Effector memory CD4-positive, alpha-beta T cell (primary cell): Measurements from ENCODE around the gene CDH13.

Experiments
- DNase-seq, 3 donors: peaks; one replicate each; pipeline ENCODE4 v3.0.0-alpha.2; 2020
- H3K27ac ChIP-seq: 2 replicates; pipeline ENCODE4 v1.7.0; 2013; ENCODE audit warnings: mild to moderate bottlenecking, low read length, moderate library complexity; ENCODE audit not compliant: insufficient read depth, poor library complexity, severe bottlenecking
- H3K27me3 ChIP-seq: replicated peaks from 2 replicates; pipeline ENCODE4 v1.7.0; 2013; ENCODE audit warnings: mild to moderate bottlenecking, low read length; ENCODE audit not compliant: insufficient read depth, control insufficient read depth, poor library complexity, severe bottlenecking
- H3K36me3 ChIP-seq: 2 replicates; pipeline ENCODE4 v1.7.0; 2013; ENCODE audit warnings: mild to moderate bottlenecking, low read length, moderate library complexity; ENCODE audit not compliant: control insufficient read depth, insufficient read depth
- H3K4me1 ChIP-seq: 2 replicates; pipeline ENCODE4 v1.7.0; 2013; ENCODE audit warnings: low read length, mild to moderate bottlenecking; ENCODE audit not compliant: control insufficient read depth, insufficient read depth, poor library complexity, severe bottlenecking
- H3K4me3 ChIP-seq: 2 replicates; pipeline ENCODE4 v1.7.0; 2013; ENCODE audit warnings: low read length, low read depth, mild to moderate bottlenecking; ENCODE audit not compliant: insufficient read depth, poor library complexity, severe bottlenecking
- H3K9me3 ChIP-seq: 2 replicates; pipeline ENCODE4 v1.7.0; 2013; ENCODE audit warnings: mild to moderate bottlenecking, low read length, moderate library complexity; ENCODE audit not compliant: control insufficient read depth

CDH13 gene

GRCh38 chr16:83579027-83579426, 952.3 kb downstream of the CDH13 start:
- no peak overlapping the region for H3K4me3 ChIP-seq
- H3K27ac ChIP-seq: no peak overlapping the region
- no peaks in the 10 kb centered on the region for H3K27me3 ChIP-seq
- no peaks in the 10 kb centered on the region for H3K4me1 ChIP-seq
- no peaks in the 10 kb centered on the region for H3K9me3 ChIP-seq
- H3K36me3 ChIP-seq: no peaks in the 10 kb centered on the region
- no peak for DNase-seq

DNA sequence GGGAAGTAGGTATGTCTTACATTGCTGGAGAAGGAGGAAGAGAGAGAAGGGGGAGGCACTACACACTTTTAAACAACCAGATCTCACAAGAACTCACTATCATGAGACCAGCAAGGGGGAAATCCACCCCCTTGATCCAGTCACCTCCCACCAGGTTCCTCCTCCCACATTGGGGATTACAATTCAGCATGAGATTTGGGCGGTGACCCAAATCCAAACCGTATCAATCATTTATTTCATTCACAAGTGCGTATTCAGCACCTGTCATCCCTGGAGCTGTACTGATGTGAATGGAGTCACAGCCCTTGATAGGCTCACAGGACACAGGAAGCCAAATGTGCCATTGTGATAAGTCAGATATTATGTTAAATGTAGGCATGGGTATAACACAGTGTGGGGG, 952.7 kb downstream of the CDH13 start:
- Histone ChIP-seq H3K4me3 (no peak overlapping the region), H3K4me1 (no peaks in the 10 kb centered on the region), H3K27ac (no peak overlapping the region), H3K27me3 (no peaks in the 10 kb centered on the region), H3K9me3 (no peaks in the 10 kb centered on the region), H3K36me3 (no peaks in the 10 kb centered on the region)
- DNase-seq: no peak

- Histone ChIP-seq H3K4me3 (no peak overlapping the region), H3K36me3 (no peaks in the 10 kb centered on the region), H3K27me3 (no peaks in the 10 kb centered on the region), H3K4me1 (no peaks in the 10 kb centered on the region), H3K9me3 (no peaks in the 10 kb centered on the region), H3K27ac (no peak overlapping the region)
- DNase-seq: no peak
Measured at GRCh38 chr16:83581082-83581481, 954.3 kb downstream of the CDH13 start.

DNA sequence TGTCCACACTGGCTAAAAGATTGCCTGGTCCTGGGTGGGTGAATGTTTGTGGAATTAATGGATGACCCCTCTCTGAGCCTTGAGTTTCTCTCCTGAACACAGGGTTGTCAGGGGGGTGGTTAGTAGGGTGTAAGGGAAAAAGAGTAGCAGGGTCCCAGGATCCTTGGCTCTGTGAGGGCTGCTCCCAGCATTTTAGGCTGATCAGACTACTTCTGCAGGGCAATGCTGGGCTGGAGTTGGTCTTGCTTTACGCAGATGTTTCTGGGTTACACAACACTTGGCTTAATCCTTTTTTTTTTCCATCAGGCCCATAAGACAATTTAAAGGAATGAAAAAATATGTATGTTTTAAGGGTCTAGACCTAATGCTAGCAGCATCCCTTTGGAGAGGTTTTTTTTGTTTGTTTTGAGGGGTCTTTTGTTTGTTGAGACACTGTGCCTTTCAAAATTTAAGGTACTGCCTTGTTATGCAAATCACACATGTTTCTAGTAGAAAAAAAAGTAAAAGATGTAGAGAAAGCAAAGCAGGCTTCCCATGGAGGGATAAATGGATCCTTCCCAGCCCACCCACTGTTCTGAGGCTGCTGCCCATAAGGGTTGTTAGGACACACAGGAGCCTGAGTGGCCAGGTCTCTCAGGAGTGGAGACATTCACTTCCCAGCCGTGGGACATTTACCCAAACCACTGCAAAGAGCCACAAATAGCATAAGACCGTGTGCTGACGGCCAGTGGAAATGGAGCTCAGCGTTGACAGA, 955.4 kb downstream of the CDH13 start:
- no peaks in the 10 kb centered on the region for H3K9me3 ChIP-seq

GRCh38 chr16:83586036-83586435, 959.3 kb downstream of the CDH13 start:
- no peaks in the 10 kb centered on the region for H3K4me1 ChIP-seq
- H3K27ac ChIP-seq: no peak overlapping the region
- H3K27me3 ChIP-seq: no peaks in the 10 kb centered on the region
- H3K4me3 ChIP-seq: no peak overlapping the region
- no peak for DNase-seq
- H3K9me3 ChIP-seq: no peaks in the 10 kb centered on the region
- H3K36me3 ChIP-seq: no peaks in the 10 kb centered on the region

More for the DNA sequence above, 955.4 kb downstream of the CDH13 start:
- Histone ChIP-seq H3K27me3 (no peaks in the 10 kb centered on the region), H3K27ac (no peak overlapping the region), H3K4me1 (no peaks in the 10 kb centered on the region), H3K36me3 (no peaks in the 10 kb centered on the region), H3K4me3 (no peak overlapping the region)
- no peak for DNase-seq

- no peak overlapping the region for H3K4me3 ChIP-seq
- no peaks in the 10 kb centered on the region for H3K4me1 ChIP-seq
- no peak overlapping the region for H3K27ac ChIP-seq
- H3K27me3 ChIP-seq: no peaks in the 10 kb centered on the region
- no peaks in the 10 kb centered on the region for H3K36me3 ChIP-seq
- DNase-seq: no peak
- H3K9me3 ChIP-seq: no peaks in the 10 kb centered on the region
Measured at GRCh38 chr16:83586461-83587200, 959.9 kb downstream of the CDH13 start.

- no peak overlapping the region for H3K27ac ChIP-seq
- H3K36me3 ChIP-seq: no peaks in the 10 kb centered on the region
- H3K4me1 ChIP-seq: no peaks in the 10 kb centered on the region
- no peaks in the 10 kb centered on the region for H3K9me3 ChIP-seq
- DNase-seq: no peak
- no peaks in the 10 kb centered on the region for H3K27me3 ChIP-seq
- no peak overlapping the region for H3K4me3 ChIP-seq
Measured at GRCh38 chr16:83587201-83587600, 960.4 kb downstream of the CDH13 start.

DNA sequence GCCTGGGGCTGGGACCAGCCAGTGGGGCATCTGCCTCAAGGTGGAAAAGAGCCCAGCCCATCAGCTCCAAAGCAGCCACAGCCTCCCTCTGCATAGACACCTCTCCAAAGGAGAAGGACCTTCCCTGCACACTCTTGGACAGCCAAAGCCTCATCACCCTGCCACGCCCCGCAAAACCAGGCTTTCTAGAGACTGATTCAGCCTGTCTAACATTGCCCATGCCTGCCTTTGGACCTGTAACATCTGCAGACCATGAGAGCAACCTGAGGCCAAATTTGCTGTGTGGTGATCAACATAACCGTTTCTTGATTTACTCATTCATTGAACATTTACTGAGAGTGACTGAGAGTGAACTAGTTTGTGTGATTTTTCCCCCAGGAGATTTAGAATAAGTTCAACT, 961.3 kb downstream of the CDH13 start:
- H3K9me3 ChIP-seq: no peaks in the 10 kb centered on the region
- DNase-seq: no peak
- H3K27ac ChIP-seq: no peak overlapping the region

GRCh38 chr16:83589576-83589975, 962.8 kb downstream of the CDH13 start:
- no peak for DNase-seq
- Histone ChIP-seq H3K9me3 (no peaks in the 10 kb centered on the region), H3K27ac (no peak overlapping the region), H3K4me1 (no peaks in the 10 kb centered on the region), H3K27me3 (no peaks in the 10 kb centered on the region), H3K4me3 (no peak overlapping the region), H3K36me3 (no peaks in the 10 kb centered on the region)

More for the DNA sequence above, 961.3 kb downstream of the CDH13 start:
- no peaks in the 10 kb centered on the region for H3K4me1 ChIP-seq
- H3K36me3 ChIP-seq: no peaks in the 10 kb centered on the region
- no peaks in the 10 kb centered on the region for H3K27me3 ChIP-seq
- no peak overlapping the region for H3K4me3 ChIP-seq

DNA sequence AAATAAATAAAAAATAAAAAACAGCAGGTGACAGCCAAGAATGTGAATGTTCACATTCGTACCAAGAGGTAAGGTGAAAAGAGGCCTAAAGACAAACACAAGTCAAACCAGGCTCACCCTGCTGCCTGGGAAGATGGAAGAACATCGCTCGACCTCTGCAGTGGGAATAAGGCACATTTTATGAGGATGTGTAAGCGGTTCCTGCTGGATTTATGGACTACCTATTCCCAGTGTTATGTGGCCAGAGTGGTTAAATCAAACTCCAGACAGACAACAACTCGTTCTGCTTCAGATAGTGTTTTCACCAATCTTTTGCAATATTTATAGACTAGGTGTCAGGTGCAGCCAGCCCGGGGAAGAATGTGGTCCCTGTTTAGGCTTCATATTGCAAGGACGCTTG, 966.0 kb downstream of the CDH13 start:
- no peak for DNase-seq
- Histone ChIP-seq H3K4me1 (no peaks in the 10 kb centered on the region), H3K27ac (no peak overlapping the region), H3K9me3 (no peaks in the 10 kb centered on the region), H3K27me3 (no peaks in the 10 kb centered on the region), H3K4me3 (no peak overlapping the region), H3K36me3 (no peaks in the 10 kb centered on the region)
